Activated effector memory CD4-positive, alpha-beta T cell treated with anti-CD3 and anti-CD28 coated beads, Interleukin-2, amount 50 U/mL, for 16 hours (primary cell): ENCODE results near the gene TRIM62.
"Not testable (repeated sequence)": the region's sequence is repeated elsewhere in the genome, so short reads cannot be mapped to it uniquely, and the experiment has no call there.

Source experiments
- DNase-seq: peaks from one replicate; pipeline ENCODE4 v3.0.0-alpha.2; 2020

The TRIM62 gene

DNA sequence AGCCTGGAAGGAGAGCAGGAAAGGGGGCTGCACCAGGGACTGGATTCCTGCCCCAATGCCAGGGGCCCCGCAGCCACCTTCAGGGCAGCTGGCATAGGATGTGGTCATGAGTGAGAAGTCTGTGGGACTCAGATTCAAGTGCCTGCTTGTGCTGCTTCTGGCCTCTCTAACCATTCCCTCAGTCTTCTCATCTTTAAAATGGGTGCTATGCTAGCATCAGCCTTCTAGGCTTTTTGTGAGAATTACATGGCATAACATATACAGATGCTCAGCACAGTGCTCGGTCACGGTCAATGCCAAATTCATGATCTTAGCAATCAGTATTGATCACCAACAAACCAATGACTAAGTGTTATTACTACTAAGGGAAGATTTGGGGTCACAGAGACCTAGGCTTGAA, 23.5 kb downstream of the TRIM62 start:
- DNase-seq, result no peak

DNA sequence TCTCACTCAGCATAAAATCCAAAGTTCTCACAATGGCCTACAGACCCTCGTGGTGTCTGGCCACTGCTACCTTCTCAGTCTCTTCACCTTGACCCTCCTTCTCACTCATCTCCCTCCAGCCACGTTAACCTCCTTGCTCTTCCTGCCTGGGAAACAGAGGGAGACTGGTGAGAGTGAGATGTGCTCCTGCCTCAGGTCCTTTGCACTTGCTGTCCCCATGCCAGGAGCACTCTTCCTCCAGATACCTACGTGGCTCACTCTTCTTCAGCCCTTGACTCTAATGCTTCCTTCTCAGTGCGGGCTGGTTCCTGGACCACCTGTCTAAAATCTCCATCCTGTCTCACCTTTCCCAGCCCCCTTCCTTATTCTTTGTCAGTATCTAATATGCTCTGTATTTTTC, 24.7 kb downstream of the TRIM62 start:
- no peak for DNase-seq

DNA sequence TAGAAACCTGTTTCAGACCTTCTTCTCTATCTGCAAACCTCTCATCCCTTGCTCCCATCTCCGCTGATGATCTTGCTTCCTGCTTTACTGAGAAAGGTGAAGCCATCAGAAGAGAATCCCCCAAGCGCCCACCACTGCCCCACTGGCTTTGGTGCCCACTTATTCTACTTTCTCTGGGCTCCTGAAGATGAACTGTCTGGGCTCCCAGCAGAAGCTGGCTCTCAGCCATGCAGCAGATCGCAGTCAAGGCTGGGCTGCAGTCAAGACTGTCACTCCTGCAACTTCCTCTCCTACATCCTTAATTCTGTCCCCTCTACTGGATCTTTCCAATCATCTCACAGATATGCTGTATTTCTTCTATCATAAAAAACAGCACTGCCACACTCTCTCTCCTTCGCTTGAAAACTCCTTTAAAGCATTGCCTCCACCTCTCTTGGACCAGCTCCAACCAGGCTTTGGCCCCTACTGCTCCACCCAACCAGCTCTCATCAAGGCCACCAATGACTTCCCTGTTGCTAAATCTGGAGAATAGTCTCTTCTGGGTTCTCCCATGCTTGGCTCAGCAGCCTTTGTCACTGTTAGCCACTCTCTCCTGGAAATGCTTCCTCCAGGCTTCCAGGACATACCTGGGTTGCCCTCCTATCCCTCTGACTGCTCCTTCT, 25.8 kb downstream of the TRIM62 start:
- DNase-seq, result no peak

DNA sequence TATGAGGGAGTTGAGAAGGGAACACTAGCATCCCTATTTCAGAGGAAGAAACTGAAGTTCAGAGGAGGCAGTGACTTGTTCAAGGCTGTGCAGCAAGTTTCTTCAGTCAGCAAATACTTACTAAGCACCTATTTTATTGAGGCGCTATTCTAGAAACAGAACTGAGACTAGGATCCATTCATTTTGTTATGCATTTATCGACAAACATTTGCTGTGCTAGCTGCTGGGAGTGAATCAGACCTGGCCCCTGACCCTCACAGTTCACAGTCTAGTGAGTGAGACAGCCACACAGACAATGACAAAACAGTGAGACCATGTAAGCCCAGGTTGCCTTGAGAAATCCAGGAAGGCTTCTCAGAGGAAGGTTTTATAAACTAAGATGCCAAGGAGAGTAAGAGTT, 28.2 kb downstream of the TRIM62 start:
- DNase-seq, result no peak

DNA sequence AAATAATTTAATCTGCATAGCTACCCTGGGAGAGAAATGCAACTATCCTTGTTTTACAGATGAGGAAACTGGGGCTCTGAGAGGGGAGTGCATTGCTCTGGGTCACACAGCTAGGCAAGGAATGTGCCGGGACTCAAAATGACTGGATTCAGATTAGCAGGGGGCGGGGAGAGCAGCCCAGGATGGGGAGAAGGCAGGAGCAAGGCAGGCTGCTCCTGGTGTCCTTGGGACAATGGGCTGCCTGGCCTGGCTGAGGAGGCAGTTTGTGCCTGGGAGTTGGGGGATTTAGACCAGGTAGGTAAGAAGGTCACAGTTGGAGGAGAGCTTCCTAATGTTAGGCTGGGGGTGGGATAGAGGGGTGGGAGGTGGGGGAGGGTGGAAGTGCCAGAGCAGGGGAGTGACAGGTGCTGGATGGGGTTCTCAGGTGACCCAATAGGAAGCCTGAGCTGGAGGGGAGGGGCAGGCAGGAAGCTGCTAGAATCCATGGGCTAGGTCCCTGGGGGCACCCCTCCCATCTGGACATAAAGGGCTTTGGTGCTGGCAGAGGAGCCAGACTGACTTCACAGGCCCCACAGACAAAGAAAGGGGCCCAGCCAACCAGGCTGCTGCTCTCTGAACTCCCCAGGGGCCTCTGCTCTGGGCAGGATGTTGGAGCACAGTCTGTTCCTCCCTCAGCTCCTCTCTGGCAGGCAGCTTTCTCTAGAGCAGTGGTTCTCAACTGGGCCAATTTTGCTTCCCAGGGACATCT, 29.0 kb downstream of the TRIM62 start:
- DNase-seq, result no peak

DNA sequence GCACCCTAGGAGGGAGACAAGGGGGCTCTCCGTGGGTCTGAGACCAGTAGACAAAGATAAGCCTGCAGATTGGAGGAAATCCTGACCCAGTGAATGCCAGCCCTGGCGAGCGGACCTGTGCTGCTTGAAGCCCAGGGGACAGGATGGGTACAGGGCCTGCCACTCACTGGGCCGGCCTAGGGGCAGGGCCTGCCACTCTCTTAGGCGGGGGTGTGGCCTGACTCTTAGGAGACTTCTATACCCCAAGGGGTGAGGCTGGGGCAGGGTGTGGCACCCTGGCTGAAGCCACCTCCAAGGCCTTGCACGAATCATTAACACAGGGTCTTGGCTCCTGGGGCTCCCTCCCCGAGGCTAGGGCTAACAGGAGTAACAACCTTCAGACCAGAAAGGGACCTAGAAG, 30.7 kb downstream of the TRIM62 start:
- no peak for DNase-seq

DNA sequence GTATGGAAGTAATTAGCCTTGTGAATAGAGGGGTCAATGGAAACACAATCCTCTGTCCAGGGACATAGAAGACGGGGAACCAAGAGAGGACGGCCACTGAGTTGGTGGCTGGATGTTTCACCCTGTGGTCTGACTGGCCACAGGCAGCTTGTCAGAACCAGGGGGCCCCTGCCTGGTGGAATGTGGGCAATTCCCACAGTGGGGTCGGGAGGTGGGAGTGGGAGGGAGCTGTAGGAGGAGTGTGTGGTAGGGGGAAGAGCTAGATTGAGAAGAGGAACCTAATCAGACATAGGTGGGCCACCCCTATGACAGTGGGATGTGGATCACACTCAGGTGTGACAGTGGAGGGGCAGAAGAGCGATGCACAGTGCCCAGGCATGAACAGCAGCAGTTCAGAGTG, 31.3 kb downstream of the TRIM62 start:
- no peak for DNase-seq

DNA sequence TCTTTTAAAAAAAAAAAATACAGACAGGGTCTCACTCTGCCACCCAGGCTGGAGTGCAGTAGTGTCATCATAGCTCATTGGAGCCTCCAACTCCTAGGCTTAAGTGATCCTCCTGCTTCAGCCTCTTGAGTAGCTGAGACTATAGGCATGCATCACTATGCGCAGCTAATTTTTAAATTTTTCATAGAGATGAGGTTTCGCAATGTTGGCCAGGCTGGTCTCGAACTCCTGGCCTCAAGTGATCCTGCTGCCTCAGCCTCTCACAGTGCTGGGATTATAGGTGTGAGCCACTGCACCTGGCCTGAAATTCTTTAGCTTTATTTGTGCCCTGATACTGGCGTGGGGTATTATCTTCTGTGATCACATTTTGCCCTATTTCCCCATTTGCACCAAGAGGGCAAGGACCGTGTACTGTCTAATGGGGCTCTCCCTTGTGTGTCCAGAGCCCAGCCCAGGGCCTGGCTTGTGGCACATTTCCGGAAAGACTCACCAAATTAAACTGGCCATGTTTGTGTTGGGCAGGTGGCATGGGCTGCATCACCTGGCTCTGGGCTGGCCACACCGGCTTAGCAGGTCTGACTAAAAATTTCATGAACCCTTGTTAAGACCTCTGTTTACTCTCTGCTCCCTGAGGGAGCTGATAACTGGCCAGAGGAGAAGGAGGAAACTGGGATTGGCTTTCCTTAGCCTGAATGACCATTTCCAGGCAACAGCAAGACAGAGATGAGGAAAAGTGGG, 32.2 kb downstream of the TRIM62 start:
- no peak for DNase-seq

DNA sequence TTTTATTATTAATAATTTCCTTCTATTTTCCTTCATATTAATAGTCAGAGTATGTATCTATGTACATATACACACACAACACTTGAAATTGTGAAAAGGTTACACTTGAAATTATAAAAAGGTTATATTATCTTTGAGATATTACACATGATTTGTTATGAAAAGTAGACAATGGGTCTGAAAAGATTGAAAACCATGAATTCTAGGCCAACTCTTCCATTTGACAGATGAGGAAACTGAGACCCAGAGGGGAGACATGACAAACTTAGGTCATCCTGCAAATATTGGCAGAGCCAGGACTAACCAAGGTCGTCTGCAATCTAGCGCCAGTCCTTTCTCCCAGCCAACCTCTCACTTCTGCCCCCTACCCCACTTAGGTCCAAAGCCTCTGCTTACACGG, 33.2 kb downstream of the TRIM62 start:
- DNase-seq, result no peak

DNA sequence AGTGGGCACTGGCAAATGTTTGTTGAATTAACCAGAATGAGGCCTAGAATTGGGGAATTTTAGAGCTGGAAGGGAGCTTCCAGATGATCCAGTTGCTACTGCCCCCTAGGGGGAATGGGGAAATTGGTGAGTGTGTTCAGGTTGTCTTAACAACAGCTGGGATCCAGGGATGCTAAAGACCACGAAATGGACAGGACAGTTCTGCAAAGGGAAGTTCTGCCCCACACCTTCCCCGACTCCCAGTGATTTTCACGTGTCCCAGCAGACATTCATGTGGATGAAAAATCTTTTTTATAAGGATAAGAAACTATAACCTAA, 33.9 kb downstream of the TRIM62 start:
- no peak for DNase-seq

DNA sequence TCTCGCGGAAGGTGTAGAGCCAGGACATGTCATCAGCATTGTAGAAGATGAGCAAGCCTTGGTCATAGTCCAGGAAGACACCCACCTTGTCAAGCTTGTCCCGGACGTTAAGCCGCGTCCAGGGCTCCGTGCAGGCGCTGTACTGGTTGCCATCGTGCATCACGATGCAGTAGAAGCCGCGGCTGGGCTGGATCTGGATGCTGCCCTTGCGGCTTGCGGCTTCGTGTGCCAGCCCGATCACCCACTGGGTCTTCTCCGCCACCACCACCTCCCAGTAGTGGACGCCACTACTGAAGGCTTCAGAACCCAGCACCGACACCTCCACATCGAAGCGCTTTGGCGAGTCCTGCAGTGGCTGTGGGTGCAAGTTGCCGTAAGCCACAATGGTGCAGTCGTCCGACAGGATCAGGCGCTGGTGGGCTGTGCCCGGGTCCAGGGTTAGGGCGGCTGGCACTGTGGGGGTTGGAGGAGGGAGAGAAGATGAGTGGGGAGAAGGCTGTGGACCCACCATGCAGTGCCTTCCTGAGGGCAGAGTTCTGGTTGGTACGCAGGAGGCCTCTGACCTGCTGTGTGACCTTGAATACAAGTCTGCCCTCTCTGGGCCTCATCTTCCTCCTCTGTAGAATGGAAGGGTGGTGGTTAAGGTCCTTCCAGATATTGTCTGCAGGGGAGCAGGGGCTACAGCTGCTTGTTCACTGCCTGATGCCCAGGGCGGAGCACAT, 34.4 kb downstream of the TRIM62 start:
- DNase-seq, result no peak

DNA sequence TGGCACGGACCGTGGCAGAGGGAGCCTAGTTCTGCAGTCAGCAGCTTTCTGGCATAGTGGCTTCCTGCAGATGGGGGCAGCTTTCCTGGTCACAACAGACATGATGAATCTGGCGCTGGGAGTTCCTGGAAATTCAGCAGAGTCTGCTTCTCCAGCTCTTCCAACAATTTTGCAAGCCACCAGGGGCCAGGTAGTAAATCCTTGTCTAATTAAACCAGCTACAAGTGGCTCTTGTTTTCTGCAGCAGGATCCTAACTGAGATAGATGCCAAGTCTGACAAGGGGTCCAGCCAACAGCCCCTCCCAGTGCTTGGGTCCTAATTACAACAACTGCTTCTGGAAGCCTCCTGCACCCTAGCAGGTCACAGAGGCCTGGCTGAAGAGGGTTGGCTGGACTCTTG, 35.8 kb downstream of the TRIM62 start:
- DNase-seq, result no peak

DNA sequence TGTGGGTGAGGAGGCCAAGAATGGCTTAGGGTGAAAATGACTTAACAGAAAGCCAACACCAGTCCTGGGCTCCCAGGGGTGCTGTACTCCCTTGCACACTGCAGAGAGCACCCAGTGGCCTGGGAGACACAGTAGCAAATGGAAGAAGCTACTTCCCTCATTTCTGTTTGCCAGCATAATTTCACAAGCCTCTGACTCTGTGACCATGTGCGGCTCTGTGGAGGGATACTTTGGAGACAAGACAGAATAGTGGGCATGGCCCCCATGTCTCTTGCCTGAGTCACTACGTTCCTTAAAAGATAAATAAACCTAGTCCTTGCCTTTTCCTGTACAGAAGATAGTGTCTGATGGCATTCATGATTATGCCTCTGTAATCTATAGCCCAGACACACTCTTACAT, 38.1 kb downstream of the TRIM62 start:
- no peak for DNase-seq

DNA sequence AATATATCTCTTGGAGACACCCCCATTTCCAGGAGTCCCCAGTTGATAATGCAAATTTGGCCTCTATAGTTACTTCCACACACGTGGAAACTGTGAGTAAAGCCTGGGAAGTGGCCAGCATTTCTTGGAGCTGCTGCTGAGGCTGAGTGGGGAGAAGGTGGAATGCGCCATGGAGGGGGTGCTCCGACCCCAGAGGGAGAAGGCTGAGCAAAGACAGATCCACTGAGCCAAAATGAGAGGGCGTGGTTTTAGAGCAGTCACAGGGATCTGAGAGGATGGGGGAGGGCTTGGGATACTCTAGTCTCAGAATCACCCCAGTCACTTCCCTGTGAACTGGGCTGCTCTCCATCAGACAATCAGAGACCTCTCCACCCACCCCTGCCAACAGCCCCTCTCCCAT, 38.7 kb downstream of the TRIM62 start:
- no peak for DNase-seq

DNA sequence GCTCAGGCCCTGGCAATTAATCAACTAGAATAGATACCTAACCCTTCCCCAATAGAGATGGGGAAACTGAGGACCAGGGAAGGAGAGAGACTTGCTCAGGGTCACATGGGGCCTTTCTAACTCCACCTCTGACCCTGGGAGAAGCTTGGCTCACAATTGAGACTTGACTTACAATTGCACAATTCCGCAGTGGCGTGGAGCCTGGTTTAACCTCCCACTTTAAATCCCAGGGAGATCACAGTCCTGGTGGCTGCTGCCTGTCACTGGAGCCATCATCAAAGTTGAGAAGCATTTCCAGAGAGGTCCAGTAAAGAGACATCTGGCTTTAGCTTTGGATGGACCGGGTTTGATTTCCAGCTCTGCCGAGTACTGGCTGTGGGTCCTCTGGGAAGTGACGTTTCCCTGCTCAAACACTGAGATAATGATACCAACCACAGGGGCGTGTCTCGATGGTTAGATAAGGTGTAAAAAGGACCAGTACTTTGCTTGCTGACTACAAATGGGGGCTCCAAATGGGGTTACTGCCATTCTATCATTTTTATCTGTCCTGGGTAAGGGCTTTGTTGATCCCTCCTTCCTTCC, 39.3 kb downstream of the TRIM62 start:
- DNase-seq, result no peak

DNA sequence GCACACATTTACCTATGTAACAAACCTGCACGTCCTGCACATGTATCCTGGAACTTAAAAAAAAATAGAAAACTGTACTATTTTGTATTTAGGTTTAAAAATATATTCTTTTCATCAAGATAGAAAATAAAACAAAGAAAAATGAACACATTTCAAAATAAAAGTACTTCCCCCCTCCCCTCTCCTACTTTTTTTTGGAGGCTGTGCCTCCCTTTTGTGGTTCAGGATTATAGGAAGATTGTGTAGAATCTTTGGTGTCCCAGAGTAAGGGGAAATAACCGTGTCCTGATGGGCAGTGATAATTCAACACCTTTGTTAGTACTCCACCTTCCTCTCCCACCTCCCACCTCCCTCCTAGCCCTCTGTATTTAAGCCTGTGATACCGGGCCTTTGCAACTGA, 40.1 kb downstream of the TRIM62 start:
- DNase-seq, result no peak

DNA sequence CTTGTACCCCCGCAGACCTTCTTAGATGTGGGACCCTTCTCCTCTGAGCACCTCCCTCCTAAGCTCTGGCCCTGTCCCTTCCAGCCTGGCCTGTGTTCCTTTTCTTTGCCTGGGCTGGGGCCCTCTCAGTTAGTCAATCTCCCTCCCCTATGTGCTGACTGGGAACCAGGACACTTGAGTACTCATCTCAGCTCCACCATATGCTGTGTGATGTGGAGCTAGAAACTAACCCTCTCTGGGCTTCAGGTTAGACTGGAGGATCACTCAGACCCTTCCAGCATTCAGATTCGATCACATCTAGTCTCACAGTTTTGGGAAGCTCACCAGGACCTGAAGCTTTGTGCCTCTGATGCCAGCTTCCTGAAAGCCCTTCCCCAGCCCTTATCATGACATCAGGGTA, 40.6 kb downstream of the TRIM62 start:
- DNase-seq, result no peak

DNA sequence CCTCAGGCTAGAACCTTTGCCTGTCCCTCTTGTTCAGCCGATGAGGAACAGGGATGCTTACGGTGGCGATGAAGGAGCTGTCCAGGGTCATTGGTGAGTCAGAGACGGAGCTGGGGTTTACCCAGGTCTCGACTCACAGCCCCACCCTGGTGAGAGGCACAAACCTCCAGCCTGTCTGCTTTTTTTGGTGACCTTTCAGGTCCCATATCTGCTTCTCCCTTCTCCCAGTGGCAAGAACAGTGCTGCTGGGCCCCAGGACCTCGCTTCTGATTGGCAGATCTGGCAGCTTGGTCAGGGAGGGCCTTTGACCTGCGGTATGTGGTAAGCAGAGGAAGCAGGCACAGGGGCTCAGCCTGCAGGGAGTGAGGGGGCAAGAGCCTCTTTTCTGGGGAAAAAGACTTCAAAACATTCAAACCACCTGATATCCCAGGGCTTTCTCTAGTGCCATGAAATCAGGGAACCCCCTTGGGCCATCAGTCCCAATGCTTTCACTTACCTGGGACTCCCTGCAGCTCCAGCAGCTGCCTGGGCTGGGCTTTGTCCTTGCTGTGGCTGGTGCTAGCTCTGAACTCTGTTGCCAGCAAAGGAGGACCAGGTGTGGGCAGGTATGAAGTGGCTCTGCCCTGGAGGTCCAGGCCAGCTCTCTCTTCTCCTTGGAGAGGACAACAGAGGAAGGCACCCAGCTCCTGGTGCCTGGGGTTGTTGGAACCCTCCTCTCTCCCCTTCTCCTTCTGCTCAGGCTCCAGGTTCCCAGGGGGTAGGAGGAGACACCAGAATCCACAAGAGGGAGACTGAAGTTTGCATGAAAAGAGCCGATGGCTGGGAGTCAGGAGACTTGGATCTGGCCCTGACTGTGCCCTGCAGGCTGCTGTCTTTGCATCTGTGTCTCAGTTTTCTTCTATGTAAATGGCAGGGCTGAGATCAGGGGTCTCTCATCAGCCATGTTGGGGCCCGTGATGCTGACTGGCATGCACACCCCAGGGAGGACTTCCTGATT, 41.4 kb downstream of the TRIM62 start:
- no peak for DNase-seq

DNA sequence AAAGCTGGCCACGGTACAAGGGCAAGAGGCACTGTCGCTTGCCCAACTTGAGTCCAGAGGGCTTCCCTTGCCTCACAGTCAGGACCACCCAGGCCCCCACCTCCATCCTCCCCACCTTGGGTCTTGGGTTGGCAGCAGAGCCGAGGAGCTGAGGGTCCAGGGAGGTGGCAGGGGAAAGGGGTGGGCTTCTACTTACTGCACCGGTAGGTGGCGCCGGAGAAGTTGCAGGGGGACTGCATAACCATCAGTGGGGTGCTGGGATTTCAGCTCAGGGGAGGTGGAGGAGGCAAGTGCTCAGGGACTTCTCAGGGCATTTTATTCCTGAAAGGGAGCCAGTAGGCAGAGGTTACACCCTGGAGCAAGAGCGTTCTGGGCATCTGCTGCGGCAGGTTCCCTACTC, 44.0 kb downstream of the TRIM62 start:
- peak; percentile 72 for DNase-seq

DNA sequence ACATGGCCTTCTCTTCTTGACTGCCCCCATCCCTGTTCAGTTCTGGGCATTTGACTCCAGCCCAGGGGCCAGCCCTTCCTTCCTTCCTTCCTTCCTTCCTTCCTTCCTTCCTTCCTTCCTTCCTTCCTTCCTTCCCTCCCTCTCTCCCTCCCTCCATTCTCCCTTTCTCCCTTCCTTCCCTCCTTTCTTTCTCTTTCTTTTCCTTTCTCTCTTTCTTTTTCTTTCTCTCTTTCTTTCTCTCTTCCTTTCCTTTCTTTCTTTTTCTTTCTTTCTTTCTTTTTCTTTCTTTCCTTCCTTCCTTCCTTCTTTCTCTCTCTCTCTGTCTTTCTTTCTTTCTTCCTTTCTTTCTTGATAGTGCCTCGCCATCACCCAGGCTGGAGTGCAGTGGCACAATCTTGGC, 45.8 kb downstream of the TRIM62 start:
- not testable (repeated sequence) for DNase-seq

DNA sequence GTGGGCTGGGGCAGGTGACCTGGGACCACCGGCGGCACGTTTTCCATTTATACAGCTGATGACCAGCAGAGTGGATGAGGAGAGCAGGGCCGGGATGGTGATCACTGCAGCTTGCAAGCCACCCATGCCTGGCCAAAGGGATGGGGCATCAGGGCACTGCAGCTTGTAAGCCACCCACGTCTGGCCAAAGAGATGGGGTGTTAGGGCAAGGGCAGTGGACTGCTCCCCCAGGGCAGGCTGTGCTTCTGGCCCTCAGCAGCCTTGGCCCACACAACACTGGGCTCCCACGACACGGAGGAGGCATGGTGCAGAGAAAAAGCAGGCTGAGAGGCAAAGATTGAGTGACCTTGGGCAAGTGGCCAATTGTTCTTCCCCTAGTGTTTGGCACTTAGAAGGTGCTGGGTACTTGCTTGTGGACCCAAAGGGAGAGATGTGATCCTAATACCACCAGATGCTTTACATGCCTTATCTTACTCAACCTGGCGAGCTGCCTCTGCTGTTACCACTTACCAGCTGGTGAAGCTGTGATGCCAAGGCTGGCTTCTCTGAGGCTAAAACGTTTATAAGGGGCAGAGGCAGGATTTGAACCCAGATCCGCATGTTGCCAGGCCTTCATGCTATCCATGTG, 48.3 kb downstream of the TRIM62 start:
- peak; percentile 54 for DNase-seq

DNA sequence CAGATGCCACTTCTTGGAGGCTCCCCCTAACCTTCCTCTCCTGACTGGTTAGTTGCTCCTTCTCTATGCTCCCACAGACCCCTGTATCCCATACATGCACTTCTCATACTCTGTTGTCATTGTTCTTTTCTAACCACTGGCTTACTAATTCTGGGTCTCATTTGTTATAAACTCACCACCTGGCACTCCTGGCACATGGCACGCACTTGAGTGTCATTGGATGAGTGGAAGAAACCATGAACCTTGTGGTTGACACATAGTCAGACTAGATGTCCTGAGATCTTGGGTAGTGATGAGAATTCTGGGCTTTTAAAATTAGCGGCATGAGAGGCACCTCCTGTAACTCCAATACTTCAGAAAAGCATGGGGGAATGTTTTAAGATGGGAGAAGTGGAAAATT, 49.3 kb downstream of the TRIM62 start:
- no peak for DNase-seq
